HG02870 (cell line): ENCODE measurements around the gene LYPD4.
"Not testable (repeated sequence)": the region's sequence is repeated elsewhere in the genome, so short reads cannot be mapped to it uniquely, and the experiment has no call there.

Source experiments
- ATAC-seq: cut with Tn5 transposase; IDR thresholded peaks from one replicate; pipeline ENCODE4 v1.9.1; 2021; ENCODE audit warnings: mild to moderate bottlenecking, moderate library complexity; ENCODE audit not compliant: unreplicated experiment

The LYPD4 gene

DNA sequence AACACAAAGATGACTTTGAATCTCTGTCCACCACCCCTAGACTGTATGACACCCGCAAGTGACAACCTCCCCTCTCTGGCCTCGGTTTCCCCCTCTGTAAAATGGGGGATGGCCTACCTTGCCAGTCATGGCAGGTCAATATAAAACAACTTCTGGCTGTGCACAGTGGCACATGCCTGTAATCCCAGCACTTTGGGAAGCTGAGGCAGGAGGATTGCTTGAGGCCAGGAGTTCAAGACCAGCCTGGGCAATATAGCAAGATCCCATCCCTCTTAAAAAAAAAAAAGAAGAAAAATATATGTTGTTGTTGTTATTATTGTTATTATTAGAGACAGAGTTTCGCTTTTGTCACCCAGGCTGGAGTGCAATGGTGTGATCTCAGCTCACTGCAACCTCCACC lies 31.5 kb upstream of the LYPD4 start:
- ATAC-seq: not testable (repeated sequence)

DNA sequence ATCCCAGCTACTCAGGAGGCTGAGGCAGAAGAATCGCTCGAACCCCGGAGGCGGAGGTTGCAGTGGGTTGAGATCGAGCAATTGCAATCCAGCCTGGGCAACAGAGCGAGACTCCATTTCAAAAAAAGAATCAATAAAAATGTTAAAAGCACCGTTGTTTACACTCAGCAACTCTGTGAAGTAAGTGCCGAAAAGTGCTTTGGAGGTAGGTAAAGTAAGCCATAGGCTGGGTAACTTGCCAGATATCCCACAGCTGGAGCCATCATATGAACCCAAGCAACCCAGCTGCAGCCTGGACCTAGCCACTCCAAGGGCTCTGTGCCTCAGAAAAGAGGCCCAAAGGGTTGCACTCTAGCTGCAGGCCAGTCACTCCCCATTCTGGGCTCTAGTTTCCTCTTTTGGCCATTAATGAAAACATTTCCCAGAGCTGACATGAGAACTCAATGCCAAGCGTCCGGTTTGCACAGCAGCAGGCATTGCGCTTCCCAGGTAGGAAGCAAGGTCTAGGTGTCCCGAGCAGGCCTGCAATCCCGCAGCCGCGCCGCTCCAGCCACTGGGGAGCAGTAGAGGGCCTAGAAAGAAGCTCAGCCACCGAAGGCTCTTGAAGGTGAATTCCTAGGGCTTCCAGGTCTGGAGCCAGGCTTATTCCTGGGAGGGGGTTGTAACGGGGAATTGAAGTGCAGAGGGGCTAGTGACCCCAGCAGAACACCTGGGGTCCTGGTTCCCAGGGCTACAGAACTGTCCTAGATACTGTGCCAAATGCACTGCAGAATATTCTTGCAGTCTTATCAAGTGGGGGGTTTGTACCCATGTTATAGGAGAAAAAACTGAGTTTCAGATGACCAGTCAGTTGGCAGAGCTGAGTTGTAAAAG lies 28.5 kb upstream of the LYPD4 start:
- no peak for ATAC-seq

DNA sequence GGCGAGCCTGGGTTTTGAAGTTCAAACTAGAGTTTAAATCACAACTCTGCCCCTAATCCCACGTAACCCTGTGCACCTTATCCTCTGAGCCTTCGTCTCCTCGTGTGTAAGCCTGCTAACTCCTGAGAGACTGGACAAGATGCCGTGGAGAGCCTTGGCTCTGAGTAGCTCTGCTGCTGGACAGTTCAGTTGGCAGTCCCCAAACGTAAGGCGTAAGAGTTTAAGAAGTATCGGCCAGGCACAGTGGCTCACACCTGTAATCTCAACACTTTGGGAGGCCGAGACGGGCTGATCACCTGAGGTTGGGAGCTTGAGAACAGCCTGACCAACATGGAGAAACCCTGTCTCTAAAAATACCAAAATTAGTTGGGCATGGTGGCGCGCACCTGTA lies 27.9 kb upstream of the LYPD4 start:
- no peak for ATAC-seq

DNA sequence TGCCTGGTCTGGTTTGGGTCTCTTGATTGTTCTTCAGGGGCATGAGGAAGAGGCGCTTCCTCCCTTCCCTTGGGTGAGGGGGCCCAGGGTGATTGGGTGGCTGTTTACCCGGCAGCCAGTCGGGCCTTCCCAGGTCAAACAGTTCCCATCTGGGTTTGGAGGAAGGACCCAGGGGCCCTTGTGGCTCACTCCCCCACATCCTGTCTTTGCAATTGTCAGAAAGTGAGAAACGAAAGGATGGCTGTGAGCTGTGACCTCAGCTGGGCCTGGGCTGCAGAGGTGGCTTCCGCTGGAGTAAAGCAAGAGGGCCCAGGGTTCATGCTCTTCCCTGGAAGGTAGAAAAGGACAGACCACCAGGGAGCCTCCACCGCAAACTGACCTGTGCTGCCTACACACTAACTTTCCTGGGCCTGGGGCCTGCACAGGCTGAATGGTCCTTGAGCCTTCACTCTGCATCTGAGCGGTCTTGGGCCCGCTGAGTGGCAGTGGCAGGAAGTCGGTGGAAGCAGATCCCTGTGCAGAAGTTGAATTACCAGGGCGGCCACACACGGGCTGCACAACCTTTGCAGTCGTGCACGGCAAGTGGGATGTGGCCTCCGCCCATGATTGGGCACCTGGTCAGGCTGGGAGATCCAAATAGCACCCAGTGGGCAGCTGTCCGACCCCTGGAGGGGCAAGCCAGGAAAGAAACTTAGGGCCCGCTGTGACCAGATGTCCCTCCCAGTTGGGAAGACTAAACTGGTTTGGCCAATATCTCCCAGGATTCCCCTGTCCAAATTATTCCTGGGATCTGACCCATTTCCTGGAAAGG lies 27.3 kb upstream of the LYPD4 start:
- peak; percentile 46 for ATAC-seq

DNA sequence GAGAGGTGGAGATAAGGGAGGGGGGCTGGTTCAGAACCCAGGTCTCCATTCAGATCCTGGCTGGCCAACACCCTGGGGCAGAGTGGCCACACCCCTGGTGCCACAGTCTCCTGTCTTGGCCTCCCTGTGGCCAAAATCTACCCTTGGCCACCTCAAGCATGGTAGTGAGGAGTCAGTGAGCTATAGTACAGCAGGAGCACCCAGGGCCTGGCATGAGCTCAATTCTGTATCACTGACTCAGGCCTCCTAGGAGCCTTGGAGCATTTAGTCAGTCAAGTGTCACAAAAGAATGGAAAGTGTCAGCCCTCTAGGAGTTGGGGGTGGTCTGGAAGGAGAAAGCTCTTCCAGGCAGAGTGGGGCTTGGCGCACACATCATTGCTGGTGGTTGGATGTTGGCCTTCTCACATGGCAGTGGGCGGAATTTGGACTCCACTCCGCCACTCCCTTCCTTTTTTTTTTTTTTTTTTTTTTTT lies 26.0 kb upstream of the LYPD4 start:
- ATAC-seq: no peak

DNA sequence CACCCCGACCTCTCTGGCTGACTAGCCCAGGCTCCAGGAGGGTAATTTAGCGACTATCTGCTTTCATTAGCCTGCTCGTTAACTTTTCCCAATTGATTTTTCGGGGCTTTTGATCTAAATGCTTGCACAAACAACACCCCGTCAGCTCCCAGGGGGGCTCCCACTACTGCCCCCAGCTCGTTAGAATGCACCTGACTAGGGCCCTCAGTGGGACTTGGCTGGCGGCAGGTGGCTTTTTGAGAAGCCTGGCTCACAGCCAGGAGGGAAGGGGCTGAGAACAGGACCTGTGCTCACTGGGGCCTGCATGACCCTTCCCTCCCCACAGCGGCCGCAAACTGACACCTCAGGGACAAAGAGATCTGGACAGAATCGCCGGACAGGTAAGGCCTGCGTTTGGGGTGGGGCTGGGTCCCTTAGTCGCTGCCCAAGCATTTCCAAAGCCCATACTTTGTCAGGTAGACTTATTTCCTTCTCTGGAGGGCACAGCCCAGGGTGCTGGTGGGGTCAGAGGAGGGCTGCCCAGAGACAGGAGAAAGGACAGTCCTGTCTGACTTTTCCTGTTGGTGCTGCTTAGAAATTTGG lies 25.0 kb upstream of the LYPD4 start:
- ATAC-seq: no peak

DNA sequence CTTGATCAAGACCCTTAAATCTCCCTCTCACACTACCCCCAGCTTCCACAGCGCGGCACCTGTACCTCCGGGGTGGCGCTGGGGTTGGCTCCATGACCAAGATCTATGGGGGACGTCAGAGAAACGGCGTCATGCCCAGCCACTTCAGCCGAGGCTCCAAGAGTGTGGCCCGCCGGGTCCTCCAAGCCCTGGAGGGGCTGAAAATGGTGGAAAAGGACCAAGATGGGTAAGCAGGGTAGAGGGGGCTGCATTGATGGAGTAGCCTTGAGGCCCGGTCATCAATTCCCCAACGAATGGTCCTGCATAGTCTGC lies 24.5 kb upstream of the LYPD4 start:
- ATAC-seq: no peak

DNA sequence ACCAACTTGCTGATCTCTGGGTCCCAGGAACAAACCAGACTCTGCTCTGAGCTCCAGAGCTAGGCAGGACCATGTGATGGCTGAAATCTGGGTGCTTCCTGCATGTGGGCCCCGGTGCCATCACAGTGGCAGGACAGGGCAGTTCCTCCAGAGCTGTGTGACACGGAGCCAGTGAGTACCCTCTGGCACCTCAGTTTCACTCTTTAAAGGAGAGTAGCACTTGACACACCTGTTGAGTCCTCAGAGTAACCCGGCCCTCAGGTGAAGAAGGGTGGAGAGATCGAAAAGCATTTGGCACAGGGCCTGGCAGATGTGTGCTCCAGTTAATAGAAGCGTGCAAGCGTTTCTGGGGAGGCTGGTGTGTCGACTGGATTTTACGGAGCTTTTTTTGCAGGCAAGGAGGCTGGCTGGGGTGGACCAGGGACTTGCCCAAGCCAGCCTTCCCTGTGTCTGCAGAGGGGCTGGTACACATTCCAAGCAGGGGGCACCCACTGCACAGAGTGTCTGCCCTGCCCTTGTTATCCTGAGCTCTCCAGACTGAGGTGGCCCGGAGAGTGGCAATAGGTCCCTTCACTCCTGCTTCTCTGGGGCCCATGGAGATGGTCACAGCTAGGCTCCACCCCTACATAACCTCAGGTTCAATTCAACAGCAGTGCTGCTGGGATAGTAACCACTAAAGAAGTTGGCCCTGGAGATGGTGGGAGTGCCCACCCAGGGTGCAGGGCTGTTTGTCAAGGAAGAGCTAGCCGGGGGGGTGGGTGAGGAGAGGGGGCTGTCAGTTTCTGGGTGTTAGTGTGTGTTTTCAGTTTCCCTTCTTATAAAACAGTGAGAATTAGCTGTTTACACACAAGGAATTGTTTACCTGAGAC lies 23.9 kb upstream of the LYPD4 start:
- ATAC-seq: no peak

DNA sequence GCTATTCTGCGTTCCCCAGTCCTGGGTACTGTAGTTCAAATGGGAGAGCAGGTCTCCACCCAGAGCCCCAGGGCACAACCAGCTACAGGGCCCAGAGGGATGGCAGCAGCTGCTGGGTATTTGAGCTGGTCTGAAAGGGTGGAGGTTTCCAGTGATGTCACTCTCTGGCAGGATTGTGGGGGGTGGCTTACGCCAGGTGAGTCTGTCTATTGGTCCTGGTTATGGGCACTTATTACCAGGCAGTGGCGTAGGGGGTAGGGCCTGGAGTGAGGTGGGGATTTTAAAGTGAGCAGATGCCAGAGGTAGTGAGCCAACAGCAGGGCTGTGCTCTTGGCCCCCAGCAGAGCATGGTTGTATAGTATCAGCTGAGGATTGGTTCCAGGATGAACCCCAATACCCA lies 21.8 kb upstream of the LYPD4 start:
- ATAC-seq: no peak

DNA sequence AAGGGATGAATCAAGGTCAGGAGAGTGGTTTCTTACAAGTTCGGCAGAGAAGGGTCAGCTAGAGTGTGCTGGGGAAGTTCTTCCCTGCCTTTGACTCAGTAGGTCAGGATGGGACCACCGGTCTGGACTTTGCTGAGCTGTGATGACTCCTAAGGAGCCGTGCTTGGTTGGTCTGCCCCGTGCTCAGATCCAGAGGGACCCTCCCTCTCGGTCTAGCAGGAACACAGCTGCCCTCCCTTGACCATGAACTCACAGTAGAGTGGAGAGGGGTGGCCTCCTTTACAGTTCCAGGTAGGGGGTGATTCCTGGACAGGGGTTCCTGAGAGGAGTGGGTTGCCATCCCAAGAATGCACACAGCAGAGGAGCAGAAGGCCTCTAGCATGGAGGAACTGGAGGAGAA lies 19.9 kb upstream of the LYPD4 start:
- ATAC-seq: no peak

DNA sequence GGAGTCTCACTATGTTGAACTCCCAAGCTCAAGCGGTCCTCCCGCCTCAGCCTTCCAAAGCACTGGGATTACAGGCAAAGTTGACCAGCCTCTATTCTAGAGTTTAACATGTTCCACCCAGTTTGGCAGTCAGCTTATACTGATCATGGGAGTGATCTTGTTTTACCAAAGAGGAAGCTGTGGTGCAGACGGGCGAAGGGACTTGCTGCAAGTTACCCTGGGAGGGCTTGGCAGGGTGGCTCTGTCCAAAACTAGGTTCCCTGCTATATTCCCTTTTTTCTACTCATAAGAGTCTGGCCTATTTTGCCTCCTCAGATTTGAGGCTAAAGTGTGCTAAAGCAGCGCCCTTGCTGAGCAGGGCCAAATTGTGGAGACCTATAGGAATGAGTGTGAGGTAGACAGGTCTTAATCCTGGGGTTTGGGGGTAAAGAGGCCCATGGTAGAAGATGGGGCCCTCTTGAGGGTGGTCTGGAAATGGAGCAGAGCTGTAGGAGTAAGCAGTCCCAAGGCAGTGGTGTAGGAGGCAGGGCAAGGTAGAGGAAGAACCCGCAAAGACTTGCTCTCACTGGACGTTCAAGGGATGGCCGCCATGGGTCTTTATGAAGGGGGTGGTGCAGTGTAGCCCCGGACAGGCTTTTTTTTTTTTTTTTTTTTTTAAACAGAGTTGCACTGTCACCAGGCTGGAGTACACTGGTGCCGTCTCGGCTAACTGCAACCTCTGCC lies 18.9 kb upstream of the LYPD4 start:
- ATAC-seq: no peak

DNA sequence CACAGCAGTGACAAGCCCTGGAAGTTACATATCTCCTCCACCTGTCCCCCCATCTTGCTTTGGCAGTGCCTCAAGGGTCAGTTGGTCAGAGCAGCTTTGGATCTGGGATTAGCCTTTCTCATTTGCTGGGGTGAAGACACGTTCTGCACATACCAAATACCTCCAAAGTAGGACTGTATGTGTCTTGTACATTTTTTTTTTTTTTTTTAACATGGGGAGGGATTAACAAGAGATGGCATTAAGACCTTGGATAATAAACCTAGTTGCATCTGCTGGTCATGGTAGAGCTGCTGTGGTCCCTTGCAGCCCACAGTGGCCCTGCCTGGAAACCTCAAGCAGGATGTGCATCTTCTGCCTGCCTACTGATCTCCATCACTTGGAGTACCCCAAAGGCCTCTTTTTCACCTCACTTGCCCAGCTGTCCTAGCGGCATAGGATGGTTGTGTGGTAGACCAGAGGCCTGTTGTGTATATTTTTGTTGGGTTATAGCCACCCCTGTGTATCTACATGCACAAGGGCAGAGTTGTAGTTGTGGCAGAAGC lies 18.0 kb upstream of the LYPD4 start:
- no peak for ATAC-seq

DNA sequence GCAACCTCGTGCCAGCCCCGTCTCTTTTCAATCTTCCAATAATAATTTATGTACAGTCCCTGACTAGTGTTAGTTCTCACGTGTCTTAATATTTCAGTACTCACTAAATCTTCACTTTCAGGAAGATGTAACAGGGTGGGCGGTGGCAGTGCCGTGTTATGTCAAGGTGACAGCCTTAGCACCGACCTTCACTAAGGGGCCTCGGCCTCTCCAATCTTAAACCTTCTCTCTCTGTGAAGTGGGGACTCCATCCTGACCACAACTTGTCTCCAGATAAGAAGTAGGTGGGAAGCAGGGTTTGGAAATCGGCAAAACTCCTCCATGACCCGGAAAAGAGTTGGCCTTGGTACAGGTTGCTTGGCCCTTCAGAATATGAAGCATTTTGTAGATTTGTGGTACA lies 17.4 kb upstream of the LYPD4 start:
- no peak for ATAC-seq

DNA sequence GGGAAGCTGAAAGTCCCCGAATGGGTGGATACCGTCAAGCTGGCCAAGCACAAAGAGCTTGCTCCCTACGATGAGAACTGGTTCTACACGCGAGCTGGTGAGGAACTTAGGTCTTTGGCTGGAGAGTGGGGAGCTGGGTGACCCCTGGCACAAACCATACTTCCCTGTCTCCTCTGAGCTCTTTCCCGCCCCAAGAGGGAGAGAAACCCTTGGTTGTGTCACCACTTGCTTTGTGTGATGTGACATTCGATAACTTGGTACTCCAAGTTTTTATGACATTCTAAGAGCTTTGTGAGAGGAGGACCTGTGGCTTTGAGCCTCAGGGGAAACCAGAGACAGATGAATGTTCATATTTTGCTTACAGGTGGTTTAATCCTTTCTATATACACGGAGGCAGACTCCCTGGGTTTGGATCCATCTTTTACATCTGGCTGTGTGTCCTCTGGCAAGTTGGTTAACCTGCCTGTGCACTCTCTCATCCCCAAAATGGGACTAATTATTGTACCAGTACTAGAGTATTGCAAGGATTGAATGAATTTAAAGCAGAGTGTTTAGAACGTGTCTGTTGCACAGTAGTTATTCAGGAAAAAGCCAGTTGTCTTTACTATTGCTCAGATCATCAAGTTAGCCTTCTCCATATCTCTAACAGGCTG lies 16.8 kb upstream of the LYPD4 start:
- ATAC-seq: no peak

DNA sequence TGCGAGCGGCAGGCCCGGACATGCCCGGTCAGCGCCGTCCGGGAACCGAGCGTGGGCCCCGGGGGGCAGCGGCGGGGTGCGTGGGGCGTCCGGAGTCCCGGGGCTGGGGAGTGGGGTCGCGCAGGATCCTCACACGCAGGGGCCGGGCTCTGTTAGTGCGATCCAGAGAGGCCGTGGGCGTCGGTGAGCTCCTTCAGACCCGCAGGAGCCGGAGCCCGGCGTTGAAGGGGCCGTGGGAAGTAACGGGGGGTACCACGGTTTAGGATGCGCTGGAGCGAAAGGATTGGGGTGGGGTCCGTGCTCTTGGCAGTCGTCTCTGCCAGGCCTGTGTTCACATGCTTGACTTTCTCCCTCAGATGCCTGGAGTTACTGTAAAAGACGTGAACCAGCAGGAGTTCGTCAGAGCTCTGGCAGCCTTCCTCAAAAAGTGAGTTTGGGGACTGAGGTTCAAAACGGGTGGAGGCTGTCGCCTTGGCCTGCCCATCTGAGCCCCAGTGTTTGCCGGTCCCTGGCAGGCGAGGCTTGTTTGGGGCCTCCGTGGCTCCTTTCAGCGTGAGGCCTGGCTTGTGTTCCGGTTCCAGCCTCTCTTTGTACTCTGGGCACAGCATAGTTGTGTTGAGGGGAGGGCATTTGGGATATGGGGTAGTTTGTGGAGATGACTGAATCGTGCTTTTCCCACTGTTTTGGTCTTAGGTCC lies 16.1 kb upstream of the LYPD4 start:
- ATAC-seq: no peak

DNA sequence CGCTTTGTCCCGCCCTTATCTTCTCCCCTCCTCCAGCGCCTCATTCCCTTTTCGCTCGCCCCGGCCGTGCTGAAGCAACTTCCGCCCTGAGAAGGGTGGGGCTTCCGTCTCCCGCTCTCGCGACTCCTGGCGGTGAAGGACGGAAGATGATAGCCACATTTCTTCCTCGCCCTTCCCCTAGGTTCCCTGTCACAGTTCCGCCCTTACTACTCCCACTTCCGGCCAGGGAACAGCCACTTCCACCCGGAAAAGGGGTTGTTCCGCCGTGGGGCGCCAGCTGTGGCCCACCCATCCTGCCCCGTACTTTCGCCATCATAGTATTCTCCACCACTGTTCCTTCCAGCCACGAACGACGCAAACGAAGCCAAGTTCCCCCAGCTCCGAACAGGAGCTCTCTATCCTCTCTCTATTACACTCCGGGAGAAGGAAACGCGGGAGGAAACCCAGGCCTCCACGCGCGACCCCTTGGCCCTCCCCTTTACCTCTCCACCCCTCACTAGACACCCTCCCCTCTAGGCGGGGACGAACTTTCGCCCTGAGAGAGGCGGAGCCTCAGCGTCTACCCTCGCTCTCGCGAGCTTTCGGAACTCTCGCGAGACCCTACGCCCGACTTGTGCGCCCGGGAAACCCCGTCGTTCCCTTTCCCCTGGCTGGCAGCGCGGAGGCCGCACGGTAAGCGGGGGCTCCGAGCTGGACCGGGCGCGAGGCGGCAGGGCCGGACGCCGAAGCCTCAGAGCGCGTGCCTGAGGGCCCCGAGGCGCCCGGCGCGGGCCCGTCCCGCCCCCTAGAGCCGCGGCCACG lies 15.3 kb upstream of the LYPD4 start, which contains the start of gene RPS19:
RPS19 (plus strand) TSS at position 638 of the 801 bp plus-strand sequence. CDS start 520 bp downstream, outside the sequence.
- peak; percentile 76 for ATAC-seq

DNA sequence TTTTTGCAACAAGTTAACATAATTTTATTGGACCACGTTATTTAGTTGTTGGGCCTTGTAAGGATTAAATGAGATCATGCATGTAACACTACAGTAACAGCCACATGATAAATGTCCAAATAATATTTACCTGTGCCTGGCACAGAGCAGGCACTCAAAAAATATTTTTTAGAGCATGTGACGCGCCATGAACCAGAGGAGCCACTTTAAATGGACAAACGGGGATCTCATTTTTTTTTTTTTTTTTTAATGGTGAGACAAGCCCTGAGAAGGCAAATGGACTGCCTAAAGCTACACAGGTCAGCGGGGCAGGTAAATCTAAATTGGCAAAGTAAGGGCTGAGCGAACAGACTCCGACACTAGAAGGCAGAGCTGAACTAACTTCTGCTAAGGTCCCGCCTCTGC lies 14.7 kb upstream of the LYPD4 start:
- no peak for ATAC-seq

DNA sequence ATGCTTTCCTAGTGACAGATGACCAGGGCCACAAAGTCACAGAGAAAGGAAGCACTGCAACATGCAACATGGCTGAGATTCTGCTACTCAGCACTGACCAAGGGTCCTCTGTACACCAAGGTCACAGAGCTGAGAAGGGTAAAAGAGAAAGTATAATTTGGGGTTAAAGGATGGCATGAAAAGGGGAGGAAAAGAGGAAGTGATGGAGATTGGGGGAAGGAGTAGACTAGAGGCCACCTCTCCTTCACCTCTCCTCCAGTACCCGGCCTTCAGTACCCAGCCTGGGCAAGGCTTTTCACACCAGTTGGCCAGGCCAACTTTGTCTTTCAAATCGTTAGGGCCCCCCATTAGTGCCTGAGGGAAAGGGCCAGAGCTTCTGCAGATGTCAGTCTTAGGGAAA lies 9.3 kb upstream of the LYPD4 start:
- no peak for ATAC-seq
